Testis (tissue), 3 donors: ENCODE results near the gene ARHGEF25. TPM values are rescaled to one million over a fixed set of nuclear protein-coding genes. Genes with fewer than 3 reads are reported as not detected.
"Not testable (repeated sequence)": the region's sequence is repeated elsewhere in the genome, so short reads cannot be mapped to it uniquely, and the experiment has no call there.

Experiments used
- DNase-seq: peaks from one replicate; pipeline ENCODE4 v3.0.0-alpha.2; 2019
- H3K27ac ChIP-seq, 2 donors: fragments of 200-600 bp; sonication (generic); one replicate each; pipeline ENCODE4 v1.5.1; 2019
- H3K27me3 ChIP-seq: fragments of 200-600 bp; sonication (generic); one replicate; pipeline ENCODE4 v1.5.1; 2019
- H3K36me3 ChIP-seq: fragments of 200-600 bp; sonication (generic); one replicate; pipeline ENCODE4 v1.5.1; 2017; ENCODE audit warnings: low read depth; ENCODE audit errors: missing control alignments
- H3K4me1 ChIP-seq: fragments of 200-600 bp; sonication (generic); one replicate; pipeline ENCODE4 v1.5.1; 2019
- H3K4me3 ChIP-seq, 2 donors: fragments of 200-600 bp; sonication (generic); one replicate each; pipeline ENCODE4 v1.5.1; 2017 to 2019
- H3K9me3 ChIP-seq: fragments of 200-600 bp; sonication (generic); one replicate; pipeline ENCODE4 v1.5.1; 2017
- POLR2A ChIP-seq: fragments of 450-650 bp; IDR thresholded peaks from one replicate; pipeline ENCODE4 v1.6.1; 2017; ENCODE audit warnings: antibody characterized with exemption, mild to moderate bottlenecking, moderate library complexity
- WGBS, 2 donors: methylation state at CpG; one replicate each; pipeline ENCODE4 v1.1.5; 2018; 5-methylcytosine and 5-hydroxymethylcytosine counted together
- intact Hi-C: fragments of 100-400 bp; cut with DNase I; formaldehyde crosslinking; loops from one replicate; pipeline ENCODE4 v1.15.1; 2023; ENCODE audit warnings: low total_unique reads
- polyA plus RNA-seq: library from polyadenylated mRNA; stranded (reverse); fragments of 350-450 nt; fragmentation: Illumina TruSeq; extraction: RNeasy Lipid Tissue Mini Kit (QIAGEN cat#74804); gene quantifications from one replicate; pipeline ENCODE4 v1.2.3, GENCODE V29; 2014; ENCODE audit warnings: low read depth, low replicate concordance; ENCODE audit not compliant: insufficient read depth
- total RNA-seq, 2 donors: library from RNA; depleted of rRNA; stranded (reverse); fragments of >200 nt; gene quantifications; one replicate each; pipeline ENCODE4 v1.2.3, GENCODE V29; 2016
- TF ChIP-seq, protein P1 (sequence below), 3 experiments: fragments of 450-650 bp in 2 of 3; fragments of 200-600 bp in 1 of 3; sonication (generic) in 1 of 3; IDR thresholded peaks; one replicate each; pipeline ENCODE4 v1.5.1; 2016 to 2019; ENCODE audit warnings: antibody characterized with exemption in 3 of 3, mild to moderate bottlenecking in 2 of 3, moderate library complexity in 1 of 3

The ARHGEF25 gene
- total and polyA plus RNA-seq, 3 donors from 2014 or later, result 18.0 to 26.5 (median 18.7) TPM

DNA sequence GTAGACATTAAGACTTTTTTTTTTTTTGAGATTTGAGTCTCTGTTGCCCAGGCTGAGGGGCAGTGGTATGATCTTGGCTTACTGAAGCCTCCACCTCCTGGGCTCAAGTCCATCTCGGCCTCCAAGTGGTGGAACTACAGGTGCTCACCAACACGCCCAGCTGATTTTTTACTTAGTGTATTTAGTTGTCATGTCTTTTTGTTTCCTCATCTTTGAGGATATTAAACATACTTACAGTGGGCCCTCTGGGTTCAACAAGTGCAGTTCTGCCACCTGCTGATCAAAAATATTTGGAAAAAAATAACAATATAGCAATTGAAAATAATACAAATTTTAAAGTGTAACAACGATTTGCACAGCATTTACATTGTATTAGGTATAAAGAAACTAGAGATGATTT lies 26.1 kb downstream of the ARHGEF25 start:
- peaks cover 5% of the 10 kb centered on the region for H3K4me1 ChIP-seq
- no peak overlapping the region for H3K4me3 ChIP-seq
- TF ChIP-seq, protein P1, sequence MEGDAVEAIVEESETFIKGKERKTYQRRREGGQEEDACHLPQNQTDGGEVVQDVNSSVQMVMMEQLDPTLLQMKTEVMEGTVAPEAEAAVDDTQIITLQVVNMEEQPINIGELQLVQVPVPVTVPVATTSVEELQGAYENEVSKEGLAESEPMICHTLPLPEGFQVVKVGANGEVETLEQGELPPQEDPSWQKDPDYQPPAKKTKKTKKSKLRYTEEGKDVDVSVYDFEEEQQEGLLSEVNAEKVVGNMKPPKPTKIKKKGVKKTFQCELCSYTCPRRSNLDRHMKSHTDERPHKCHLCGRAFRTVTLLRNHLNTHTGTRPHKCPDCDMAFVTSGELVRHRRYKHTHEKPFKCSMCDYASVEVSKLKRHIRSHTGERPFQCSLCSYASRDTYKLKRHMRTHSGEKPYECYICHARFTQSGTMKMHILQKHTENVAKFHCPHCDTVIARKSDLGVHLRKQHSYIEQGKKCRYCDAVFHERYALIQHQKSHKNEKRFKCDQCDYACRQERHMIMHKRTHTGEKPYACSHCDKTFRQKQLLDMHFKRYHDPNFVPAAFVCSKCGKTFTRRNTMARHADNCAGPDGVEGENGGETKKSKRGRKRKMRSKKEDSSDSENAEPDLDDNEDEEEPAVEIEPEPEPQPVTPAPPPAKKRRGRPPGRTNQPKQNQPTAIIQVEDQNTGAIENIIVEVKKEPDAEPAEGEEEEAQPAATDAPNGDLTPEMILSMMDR (IDR thresholded peaks at IDR 0.05), result no peak
- no peak for TF ChIP-seq POLR2A
- 67 to 75% methylated on average over 3 of the region's 3 CpGs for WGBS, 2 donors
- H3K27ac ChIP-seq, result no peak overlapping the region
- H3K36me3 ChIP-seq, result no peaks in the 10 kb centered on the region
- H3K9me3 ChIP-seq, result no peaks in the 10 kb centered on the region
- intact Hi-C loops, result no loop called here
- no peaks in the 10 kb centered on the region for H3K27me3 ChIP-seq
- DNase-seq, result no peak

DNA sequence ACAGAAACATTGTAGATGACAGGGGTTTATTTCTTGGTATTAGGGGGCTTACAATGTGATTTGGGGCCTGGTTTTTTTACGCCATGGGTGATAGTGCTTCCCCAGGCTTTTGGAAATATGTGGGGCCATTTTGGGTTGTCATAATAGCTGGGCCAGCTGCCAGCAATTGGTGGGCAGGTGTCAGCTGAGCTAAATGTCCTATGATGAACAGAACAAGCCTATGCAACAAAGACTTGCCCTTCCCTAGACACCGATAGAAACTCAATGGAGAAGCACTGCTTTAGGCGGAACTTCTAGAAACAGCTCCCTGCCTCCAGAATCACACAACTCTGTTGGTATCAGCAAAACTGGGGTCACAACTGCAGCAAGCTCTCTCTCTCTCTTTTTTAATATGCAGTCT lies 26.9 kb downstream of the ARHGEF25 start:
- intact Hi-C loops, result no loop called here
- 92 to 94% methylated on average over 3 of the region's 3 CpGs for WGBS, 2 donors
- no peaks in the 10 kb centered on the region for H3K27me3 ChIP-seq

DNA sequence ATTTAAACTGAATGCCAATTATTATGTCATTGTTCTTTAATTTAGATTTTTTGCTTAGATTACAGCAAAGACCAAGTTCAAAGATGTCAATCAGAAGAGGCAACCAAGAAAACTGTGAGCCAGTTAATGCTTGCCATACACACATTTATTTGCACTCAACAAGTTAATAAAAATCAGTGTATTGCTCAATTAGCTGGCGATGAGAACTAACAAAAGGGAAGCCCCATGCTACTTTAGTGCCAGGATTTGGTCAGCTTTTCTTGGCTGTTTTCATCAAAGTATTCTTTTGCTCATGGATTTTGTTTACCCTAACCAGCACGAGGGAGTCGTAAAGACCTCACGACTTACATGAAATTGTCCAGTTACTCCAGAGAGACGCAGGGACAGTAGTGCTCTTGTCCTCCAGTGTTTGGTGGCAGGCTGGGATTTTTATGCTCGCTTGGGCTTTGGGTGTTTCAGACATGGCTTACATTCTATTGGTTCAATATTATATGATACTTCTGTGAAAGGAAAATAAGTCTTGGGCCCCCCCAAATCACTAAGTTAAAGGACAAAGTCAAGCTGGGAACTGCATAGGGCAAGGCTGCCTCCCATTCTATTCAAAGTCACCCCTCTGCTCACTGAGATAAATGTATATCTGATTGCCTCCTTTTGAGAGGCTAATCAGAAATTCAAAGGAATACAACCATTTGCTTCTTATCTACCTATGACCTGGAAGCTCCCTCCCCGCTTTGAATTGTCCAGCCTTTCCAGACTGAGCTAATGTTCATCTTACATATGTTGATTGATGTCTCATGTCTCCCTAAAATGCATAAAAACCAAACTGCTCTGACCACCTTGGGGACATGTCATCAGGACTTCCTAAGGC lies 29.2 kb downstream of the ARHGEF25 start:
- Histone ChIP-seq H3K27ac (no peak overlapping the region), H3K9me3 (no peaks in the 10 kb centered on the region), H3K4me1 (no peaks in the 10 kb centered on the region), H3K4me3 (no peak overlapping the region), H3K36me3 (no peaks in the 10 kb centered on the region), H3K27me3 (no peaks in the 10 kb centered on the region)
- no peak for DNase-seq
- intact Hi-C loops, result no loop called here
- TF ChIP-seq, protein P1 (IDR thresholded peaks at IDR 0.05), result no peak
- TF ChIP-seq POLR2A, result no peak
- 73 to 83% methylated on average over 7 of the region's 7 CpGs for WGBS, 2 donors

More for the DNA sequence above, 26.9 kb downstream of the ARHGEF25 start:
- DNase-seq, result no peak
- H3K27ac ChIP-seq, result no peak overlapping the region
- no peaks in the 10 kb centered on the region for H3K4me1 ChIP-seq
- no peaks in the 10 kb centered on the region for H3K36me3 ChIP-seq
- H3K9me3 ChIP-seq, result no peaks in the 10 kb centered on the region
- H3K4me3 ChIP-seq, result no peak overlapping the region
- no peak for TF ChIP-seq POLR2A
- TF ChIP-seq, protein P1 (IDR thresholded peaks at IDR 0.05), result no peak

DNA sequence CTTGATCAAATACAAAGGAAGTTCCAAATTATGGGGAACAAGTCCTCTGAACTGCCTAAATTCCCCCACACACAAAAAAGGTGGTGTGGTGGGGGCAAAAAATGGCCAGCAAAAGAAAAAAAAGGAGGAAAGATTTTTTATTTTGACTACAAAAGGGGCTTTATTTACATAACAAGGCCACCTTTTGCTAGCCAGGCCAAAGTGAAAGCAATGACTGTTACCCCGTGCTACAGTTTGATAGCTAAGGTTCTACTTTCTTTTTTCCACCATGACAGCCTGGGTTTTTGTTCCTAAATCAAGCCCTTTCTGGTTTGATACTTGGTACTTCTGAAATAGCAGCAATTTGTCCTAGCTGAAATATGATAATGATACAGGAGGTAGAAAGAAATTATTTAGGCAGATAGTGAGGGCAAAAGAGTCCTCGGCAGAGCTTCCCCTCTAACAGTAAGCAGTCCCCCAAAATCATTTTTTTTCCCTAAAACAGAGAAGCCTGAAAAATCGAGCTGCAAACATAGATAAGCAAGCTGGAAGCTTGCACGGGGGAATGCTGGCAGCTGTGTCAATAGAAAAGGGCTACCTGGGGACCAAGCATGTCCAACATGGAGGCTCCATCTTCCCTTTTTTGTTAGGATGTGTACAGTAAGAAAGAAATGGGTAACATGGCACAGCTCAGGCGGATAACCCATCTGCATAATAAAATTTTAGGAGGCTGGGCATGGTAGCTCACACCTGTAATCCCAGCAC lies 30.6 kb downstream of the ARHGEF25 start:
- DNase-seq, result no peak
- Histone ChIP-seq H3K4me3 (no peak overlapping the region), H3K27ac (no peak overlapping the region), H3K27me3 (no peaks in the 10 kb centered on the region), H3K4me1 (no peaks in the 10 kb centered on the region), H3K36me3 (no peaks in the 10 kb centered on the region), H3K9me3 (no peaks in the 10 kb centered on the region)
- TF ChIP-seq, protein P1 (IDR thresholded peaks at IDR 0.05), result no peak
- TF ChIP-seq POLR2A, result no peak
- intact Hi-C loops, result no loop called here
- WGBS, 2 donors, result 66 to 67% methylated on average over 5 of the region's 5 CpGs

DNA sequence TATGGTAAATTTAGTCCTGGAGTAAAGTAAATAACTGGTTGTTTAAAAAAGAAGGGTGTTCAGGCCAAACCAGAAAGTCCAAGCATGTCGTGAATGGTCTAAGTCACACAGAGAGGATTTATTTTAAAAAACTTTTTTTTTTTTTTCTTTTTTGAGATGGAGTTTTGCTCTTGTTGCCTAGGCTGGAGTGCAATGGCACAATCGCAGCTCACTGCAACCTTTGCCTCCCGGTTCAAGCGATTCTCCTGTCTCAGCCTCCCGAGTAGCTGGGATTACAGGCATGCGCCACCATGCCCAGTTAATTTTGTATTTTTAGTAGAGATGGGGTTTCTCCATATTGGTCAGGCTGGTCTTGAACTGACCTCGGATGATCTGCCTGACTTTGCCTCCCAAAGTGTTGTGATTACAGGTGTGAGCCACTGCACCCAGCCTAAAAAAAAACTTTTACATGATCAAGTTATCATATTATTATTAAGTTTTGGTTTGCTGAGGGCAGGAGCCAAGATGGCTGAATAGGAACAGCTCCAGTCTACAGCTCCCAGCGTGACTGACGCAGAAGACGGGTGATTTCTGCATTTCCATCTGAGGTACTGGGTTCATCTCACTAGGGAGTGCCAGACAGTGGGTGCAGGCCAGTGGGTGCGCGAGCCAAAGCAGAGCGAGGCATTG lies 34.9 kb downstream of the ARHGEF25 start:
- WGBS, 2 donors, result 64 to 70% methylated on average over 12 to 13 of the region's 13 CpGs
- intact Hi-C loops, result not testable (repeated sequence)

DNA sequence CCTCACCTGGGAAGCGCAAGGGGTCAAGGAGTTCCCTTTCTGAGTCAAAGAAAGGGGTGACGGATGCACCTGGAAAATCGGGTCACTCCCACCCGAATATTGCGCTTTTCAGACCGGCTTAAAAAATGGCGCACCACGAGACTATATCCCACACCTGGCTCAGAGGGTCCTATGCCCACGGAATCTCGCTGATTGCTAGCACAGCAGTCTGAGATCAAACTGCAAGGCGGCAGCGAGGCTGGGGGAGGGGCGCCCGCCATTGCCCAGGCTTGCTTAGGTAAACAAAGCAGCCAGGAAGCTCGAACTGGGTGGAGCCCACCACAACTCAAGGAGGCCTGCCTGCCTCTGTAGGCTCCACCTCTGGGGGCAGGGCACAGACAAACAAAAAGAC lies 35.4 kb downstream of the ARHGEF25 start:
- intact Hi-C loops, H3K36me3 ChIP-seq, H3K27me3 ChIP-seq, H3K4me3 ChIP-seq, H3K9me3 ChIP-seq, H3K27ac ChIP-seq, H3K4me1 ChIP-seq, DNase-seq: not testable (repeated sequence)
- WGBS, 2 donors, result 93 to 100% methylated on average over 2 to 9 of the region's 15 CpGs

More for the DNA sequence above, 34.9 kb downstream of the ARHGEF25 start:
- not testable (repeated sequence) for DNase-seq, H3K4me1 ChIP-seq, H3K4me3 ChIP-seq, H3K36me3 ChIP-seq, H3K27ac ChIP-seq, H3K9me3 ChIP-seq, H3K27me3 ChIP-seq
